GM18502 (cell line): ENCODE results near the gene IL6.
"Not testable (repeated sequence)": the region's sequence is repeated elsewhere in the genome, so short reads cannot be mapped to it uniquely, and the experiment has no call there.

Source experiments
- ATAC-seq: cut with Tn5 transposase; IDR thresholded peaks from one replicate; pipeline ENCODE4 v1.9.1; 2021; ENCODE audit warnings: mild to moderate bottlenecking; ENCODE audit not compliant: unreplicated experiment, poor library complexity

Gene IL6

DNA sequence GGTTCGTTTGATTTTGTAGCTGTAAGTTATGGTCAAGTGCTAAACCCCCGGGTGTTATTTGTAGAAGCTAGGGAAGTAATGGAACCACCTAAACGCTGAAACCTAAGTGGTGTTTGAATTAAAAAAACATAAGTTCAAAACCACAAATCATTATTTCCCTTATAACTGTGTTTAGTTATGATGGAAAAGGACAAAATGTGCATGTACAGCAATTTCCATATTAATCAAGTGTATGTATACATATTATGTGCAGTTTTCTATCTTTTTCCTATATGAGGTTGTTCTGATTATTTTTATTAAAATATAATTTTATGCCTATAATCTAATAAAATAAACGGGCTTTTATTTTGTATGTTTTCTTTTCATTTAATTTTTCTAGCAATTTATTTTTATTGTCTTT lies 45.9 kb downstream of the IL6 start:
- no peak for ATAC-seq

DNA sequence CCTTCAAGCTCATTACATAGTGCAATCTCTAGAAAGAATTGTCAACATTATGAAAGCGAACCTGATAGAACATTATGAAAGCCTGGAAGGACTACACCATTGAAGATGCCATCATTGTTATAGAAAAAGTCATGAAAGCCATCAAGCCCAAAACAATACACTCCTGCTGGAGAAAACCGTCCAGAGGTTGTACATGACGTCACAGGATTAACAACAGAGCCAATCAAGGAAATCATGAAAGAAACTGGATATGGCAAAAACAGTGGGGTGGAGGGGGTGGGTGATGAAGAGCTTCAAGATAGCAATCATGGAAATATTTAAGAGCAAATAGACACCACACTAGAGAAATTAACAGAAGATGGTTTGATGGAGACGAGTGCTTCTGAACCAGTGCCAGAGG lies 50.0 kb downstream of the IL6 start:
- no peak for ATAC-seq

DNA sequence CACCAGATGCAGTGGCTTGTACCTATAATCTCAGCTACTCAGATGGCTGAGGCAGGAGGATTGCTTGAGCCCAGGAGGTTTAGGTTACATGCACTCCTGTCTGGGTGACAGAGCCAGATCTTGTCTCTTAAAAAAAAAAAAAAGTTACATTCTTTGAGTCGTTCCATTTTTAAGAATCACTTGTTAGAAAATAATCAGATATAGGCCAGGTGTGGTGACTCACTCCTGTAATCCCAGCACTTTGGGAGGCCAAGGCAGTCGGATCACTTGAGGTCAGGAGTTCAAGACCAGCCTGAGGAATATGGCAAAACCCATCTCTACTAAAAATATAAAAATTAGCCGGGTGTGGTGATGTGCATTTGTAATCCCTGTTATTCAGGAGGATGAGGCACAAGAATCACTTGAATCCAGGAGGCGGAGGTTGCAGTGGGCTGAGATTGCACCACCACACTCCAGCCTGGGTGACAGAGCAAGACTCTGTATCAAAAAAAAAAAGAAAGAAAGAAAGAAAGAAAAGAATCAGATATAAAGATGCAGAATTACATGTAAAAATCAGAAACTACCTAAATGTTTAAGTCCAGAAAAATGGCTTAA lies 52.8 kb downstream of the IL6 start:
- not testable (repeated sequence) for ATAC-seq

DNA sequence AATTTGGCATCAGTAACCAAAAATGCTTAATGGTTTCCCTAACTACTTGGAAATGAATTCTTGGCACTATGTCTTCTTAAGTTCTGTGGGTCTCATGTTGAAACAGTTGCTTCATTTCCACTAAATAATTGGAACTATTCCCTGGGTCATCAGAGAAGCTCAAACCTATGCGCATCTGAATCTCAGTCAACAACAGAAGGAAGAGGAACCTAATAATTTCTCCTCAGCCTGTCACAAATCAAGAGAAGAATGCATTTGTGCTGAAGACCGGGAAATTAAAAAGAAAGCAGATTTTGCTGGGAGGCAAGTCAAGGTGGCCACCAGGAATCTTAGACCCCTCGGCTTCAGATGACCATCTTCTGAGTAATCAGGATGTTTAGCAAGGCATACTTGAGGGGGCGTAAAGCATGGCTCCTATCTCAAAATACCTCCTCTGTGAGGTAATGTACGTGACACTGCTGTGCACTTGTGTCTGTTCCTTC lies 54.3 kb downstream of the IL6 start:
- ATAC-seq: no peak
